Measurements from ENCODE around the gene MMP15.

The MMP15 gene

DNA sequence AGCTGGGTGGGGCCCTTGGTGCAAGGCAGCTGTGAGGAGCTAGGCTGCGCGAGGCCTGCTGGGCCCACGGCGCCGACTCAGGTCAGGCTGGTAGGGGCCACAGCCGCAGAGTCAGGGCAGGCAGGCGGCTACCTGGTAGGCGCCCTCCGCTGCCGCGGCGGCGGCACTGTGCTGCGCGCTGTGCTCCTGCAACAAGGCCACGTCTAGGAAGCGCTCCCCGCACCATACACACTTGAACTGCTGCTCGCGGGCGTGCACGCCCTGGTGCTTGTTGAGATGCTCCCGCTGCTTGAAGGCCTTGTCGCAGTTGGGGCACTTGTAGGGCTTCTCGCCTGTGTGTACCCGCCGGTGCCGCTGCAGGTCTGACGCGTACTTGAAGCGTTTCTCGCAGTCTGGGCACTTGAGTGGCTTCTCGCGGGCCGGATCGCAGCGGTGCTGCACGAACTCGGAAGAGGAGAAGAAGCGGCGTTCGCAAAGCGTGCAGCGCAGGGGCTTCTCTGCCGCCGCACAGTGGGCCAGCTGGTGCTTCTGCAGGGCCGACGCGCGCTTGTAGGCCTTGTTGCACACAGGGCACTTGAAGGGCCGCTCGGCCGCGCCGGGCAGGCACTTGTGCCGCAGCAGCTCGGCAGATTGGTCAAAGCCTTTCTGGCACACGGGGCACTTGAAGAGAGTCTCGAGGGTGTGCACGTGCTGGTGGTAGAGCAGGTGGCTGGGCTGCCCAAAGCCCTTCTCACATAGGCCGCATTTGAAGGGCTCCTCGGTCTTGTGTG, 29.0 kb upstream of the MMP15 start:
- FAIRE-seq, result no peak
- DNase-seq (ENCODE audit: low spot score), result no peak

DNA sequence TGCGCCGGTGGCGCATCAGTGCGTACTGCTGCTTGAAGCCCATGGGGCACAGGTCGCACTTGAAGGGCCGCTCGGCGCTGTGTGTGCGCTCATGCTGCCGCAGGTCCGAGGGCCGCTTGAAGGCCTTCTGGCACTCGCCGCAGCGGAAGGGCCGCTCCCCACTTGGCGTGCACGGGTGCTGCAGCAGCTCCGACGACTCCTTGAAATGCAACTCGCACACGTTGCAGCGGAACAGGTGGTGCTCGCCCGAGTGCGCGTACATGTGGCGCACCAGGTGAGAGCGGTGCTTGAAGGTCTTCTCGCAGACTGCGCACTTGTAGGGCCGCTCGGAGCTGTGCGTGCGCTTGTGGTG, 28.4 kb upstream of the MMP15 start:
- DNase-seq (ENCODE audit: low spot score), result no peak
- FAIRE-seq, result no peak

GRCh38 chr16:57997528-57998265, 27.9 kb upstream of the MMP15 start:
- DNase-seq (ENCODE audit: low spot score) (no peak), FAIRE-seq (no peak)

- FAIRE-seq (no peak), DNase-seq (ENCODE audit: low spot score) (peak; percentile 41)
These were observed 27.1 kb upstream of the MMP15 start for GRCh38 chr16:57998486-57998885.

DNA sequence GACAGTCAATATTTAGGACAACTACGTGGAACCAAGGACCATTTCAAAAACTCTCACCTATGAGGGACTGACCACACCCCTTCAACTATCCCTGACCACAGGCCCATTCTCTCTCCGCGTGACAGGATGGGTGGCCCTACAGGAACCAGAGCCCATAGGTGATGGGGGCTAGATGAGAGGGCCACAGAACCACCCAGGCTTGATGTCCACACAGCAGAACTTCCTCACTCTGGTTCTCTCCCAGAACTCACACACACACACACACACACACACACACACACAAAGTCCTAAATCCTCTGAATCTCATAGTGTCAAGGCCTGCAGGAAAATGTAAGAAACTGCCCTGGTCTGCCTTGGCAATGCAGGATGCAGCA, 26.6 kb upstream of the MMP15 start:
- DNase-seq (ENCODE audit: low spot score), result no peak

DNA sequence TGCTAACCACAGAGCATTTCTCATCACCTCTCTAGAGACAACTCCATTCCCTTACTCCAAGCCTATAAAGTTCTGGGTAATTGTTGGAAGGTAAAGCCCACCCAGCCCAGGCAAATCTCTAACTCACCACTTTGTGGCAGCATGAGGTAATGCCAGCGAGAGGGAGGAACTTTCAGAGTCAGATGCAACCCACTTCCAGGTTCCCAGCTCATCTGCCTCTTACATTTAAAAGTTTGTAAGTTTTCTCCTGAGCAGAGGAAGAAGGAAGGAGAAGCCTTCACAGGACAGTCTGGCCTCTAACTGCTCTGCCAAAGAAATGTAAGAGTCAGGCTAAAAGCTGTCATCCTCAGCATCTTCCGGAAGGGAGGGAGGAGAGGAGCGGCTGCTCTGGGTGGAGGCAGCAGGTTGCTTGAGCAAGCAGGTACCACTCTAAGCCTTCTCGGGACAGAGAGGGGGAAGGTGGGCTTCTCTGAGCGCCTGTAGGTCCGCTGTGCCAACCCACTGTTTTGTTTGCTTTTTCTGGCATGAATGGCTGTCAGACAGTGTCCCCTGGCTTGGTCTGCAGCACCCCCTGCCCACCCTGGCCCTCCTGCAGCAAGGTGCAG, 26.1 kb upstream of the MMP15 start:
- FAIRE-seq, result no peak
- DNase-seq (ENCODE audit: low spot score), result peak; percentile 24

More for the DNA sequence above, 26.6 kb upstream of the MMP15 start:
- FAIRE-seq, result no peak

- no peak for FAIRE-seq
- DNase-seq (ENCODE audit: low spot score), result no peak
These were observed 25.4 kb upstream of the MMP15 start, which contains the start of gene ZNF319 for GRCh38 chr16:57999971-58000705. Gene ZNF319, minus strand, starts transcription at chr16:58000672. Its CDS starts 2,407 bp downstream, at chr16:57998265.

DNA sequence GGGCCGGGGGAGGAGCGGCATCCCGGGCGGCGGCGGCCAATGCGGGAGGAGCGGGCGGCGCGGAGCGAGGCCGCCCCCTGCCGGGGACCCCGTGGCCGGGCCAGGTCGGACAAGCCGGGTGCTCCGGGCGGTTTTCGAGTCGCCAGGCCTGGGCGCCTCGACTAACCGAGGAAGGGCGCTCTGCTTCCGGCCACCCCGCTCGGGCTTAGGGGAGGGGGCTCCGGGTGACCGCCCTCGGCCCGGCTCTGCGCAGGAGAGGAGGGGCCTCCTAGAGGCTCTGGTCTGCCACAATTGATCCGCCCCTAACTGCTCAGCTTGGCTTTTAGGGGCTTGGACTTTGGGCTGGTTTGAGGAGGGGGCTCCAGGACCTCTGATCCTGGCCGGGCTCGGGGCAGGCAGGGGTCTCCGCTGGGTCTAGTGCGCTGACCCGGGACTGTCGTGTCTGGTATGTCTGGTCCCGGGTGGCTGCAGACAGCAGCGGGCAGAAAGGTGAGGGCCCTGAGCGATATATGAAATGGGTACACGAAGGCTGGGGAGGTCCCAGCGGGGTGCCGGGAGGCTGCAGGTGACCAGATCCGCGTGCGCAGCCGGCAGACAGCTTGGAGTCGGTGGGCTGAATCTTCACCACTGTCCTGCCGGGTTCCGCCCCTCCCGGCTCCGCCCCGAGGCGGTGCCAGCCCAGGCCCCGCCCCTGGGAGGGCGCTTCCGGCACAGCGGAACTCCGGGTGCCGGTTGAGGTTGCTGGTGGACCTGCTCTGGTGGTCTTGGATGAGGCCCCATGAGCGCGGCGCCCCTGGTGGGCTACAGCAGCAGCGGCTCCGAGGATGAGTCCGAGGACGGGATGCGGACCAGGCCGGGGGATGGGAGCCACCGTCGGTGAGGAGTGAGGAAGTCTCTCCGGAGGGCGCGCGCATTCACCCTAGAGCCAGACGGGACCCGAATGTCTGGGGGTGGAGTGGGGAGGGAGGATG, 24.6 kb upstream of the MMP15 start, which contains the start of gene USB1:
USB1 (plus strand) TSS at position 702 of the 971 bp plus-strand sequence; CDS start at position 779, 77 bp downstream.
- peak; percentile 16 for FAIRE-seq
- peak; percentile 84 for DNase-seq (ENCODE audit: low spot score)

DNA sequence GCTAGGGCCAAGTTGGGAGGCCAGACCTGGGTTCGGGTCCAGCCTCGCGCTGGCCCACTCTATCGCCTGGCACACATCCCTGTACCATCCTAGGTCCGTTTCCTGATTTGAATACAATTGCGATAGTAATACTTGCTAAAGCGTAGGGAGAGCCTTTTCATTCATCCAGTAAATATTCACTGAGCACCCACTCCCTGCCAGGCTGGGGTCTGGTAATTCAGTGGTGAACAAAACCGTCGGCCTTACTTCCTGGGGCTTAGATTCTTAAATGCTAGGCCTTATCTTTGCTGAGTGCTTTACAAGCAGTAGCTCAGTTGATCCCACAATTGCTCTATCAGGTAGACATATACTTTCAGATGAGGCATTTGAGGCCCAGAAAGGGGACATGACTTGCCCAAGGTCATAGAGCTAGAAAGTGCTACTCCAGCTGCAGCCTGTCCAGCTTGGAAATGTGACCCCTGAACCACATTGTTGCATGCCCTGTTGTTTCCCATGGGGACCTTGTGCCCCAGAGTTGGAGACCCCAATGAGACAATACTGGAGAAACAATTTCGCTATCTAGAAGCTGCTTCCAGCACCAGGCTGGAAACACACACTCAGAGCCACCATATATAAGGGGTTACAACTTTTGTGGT, 23.7 kb upstream of the MMP15 start:
- FAIRE-seq (no peak), DNase-seq (ENCODE audit: low spot score) (no peak)

GRCh38 chr16:58002416-58002800, 23.1 kb upstream of the MMP15 start:
- no peak for FAIRE-seq
- DNase-seq (ENCODE audit: low spot score), result no peak

DNA sequence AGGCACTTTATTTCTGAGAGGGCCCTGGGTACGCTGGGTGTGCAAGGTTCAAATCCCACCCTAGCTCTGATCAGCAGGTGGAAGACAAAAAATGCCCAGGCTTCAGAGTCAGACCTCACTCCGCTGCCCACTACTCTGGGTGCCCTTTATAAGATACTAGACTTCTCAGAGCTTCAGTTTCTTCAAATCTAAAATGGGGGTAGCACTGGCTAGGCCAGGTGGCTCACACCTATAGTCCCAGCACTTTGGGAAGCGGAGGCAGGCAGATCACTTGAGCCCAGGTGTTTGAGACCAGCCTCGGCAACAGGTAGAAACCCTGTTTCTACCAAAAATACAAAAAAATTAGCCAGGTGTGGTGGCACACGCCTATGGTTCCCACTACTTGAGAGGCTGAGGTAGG, 22.6 kb upstream of the MMP15 start:
- FAIRE-seq (no peak), DNase-seq (ENCODE audit: low spot score) (no peak)

GRCh38 chr16:58004736-58005135, 20.8 kb upstream of the MMP15 start:
- DNase-seq (ENCODE audit: low spot score) (peak; percentile 25), FAIRE-seq (peak; percentile 12)

- FAIRE-seq (no peak), DNase-seq (ENCODE audit: low spot score) (no peak)
These were observed 15.6 kb upstream of the MMP15 start for GRCh38 chr16:58009856-58010416.

GRCh38 chr16:58010886-58011285, 14.7 kb upstream of the MMP15 start:
- no peak for FAIRE-seq
- no peak for DNase-seq (ENCODE audit: low spot score)

DNA sequence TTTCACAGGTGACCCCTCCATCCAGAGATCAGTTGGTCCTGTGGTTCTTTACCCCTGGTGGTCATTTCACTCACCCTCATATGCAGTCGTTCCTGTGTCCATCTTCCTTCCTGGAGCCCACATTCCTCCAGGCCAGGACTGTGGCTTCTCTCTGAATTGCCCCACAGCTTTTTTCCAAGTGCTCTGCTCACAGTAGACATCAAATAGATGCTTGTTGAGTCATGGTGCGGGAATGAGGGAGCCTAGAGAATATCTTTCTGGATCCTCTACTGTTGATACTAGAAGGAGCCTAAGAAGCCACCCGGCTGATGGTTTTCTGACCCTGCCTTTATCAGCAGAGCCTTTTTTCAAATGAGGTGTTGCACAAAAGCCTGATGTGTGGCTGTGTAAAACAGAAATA, 13.9 kb upstream of the MMP15 start:
- FAIRE-seq (no peak), DNase-seq (ENCODE audit: low spot score) (peak; percentile 12)

- no peak for DNase-seq (ENCODE audit: low spot score)
- no peak for FAIRE-seq
These were observed 13.1 kb upstream of the MMP15 start for GRCh38 chr16:58012481-58012880.

DNA sequence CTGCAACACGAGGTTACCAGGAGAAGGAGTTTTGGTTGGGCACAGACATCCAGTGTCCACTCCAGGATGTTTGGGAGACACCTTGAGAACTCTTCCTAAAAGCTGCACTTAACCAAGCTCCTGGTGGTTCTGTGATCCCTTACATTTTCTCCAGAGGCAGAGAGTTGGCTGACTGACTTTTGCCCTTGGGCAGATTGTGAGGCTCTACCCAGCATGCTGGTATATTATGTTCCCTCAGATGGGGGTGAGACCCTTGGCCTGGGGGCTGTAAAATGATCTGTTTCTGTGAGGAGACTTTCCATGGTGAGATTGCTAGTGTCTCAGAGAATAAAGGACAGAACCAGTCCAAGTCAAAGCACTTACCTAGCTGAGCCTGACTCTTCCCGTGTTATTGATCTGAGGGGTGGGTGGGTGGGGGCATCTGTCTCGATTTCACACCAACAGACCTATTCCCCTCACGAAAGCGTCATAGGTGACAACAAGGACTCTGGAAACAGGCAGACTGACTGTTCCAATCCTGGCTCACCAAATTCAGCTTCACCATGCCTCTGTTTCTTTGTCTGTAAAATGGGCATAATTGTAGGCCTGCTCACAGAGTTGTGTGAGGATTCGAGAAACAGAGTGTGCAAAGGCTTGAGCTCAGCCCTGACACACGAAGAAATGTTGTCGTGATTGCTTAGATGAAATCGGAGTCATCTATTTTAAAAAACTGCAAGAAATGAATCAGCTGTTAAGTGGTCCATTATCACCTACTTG, 12.2 kb upstream of the MMP15 start:
- DNase-seq (ENCODE audit: low spot score) (no peak), FAIRE-seq (no peak)

DNA sequence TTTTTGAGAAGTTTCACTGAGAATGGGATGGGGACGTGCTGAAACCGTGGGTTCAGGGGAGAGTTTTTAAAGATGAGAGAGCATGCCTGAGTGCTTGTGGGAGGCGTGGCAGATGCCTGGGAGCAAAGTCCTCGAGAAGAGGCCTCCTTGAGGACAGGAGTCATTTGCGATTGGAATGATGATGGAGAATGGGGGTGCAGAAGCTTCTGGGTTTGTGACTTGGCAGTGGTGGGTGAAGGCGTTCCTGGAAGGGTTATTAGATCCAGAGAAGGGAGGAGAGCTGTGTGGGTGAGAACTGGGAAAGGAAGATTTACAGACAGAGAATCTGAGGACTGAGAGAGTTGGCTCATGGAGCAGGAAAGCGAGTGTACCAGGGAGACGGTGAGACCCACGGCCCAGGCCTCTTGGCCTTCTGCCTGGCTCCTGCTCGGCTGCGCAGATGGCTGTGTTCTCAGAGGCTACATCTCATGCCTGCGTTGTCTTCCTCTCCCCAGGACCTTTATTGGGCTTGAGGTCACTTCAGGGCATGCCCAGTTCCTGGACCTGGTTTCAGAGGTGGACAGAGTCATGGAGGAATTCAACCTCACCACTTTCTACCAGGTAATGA, 8.6 kb upstream of the MMP15 start:
- DNase-seq (ENCODE audit: low spot score), result no peak
- no peak for FAIRE-seq

GRCh38 chr16:58018803-58019202, 6.8 kb upstream of the MMP15 start:
- DNase-seq (ENCODE audit: low spot score), result no peak
- no peak for FAIRE-seq

Data from RCC 7860 (cell line).